Left renal pelvis (tissue), 4 donors: ENCODE results near the gene CLSTN2. TPM values are rescaled to one million over a fixed set of nuclear protein-coding genes. Genes with fewer than 3 reads are reported as not detected.

Experiments
- DNase-seq, 4 donors: peaks; one replicate each; pipeline ENCODE4 v3.0.0-alpha.2; 2013; ENCODE audit warnings: low read depth in 4 of 4, low spot score in 3 of 4
- polyA plus RNA-seq, 4 donors: library from polyadenylated mRNA; unstranded; fragments of 120-200 nt; gene quantifications; one replicate each; pipeline ENCODE4 v1.2.1, GENCODE V29; 2013; ENCODE audit not compliant: insufficient read length in 4 of 4

The CLSTN2 gene
- polyA plus RNA-seq, 4 donors, result 1.1 to 6.1 (median 2.1) TPM

- no peak for DNase-seq
These were observed 381.9 kb downstream of the CLSTN2 start for GRCh38 chr3:140316868-140317400.

- no peak for DNase-seq
These were observed 384.8 kb downstream of the CLSTN2 start for GRCh38 chr3:140319739-140320138.

- DNase-seq, result no peak
These were observed 388.6 kb downstream of the CLSTN2 start for GRCh38 chr3:140323561-140323960.

- no peak for DNase-seq
These were observed 397.1 kb downstream of the CLSTN2 start for GRCh38 chr3:140332131-140332530.

GRCh38 chr3:140334132-140334929 is 399.3 kb downstream of the CLSTN2 start:
- no peak for DNase-seq

GRCh38 chr3:140336465-140336864 is 401.5 kb downstream of the CLSTN2 start:
- DNase-seq, result no peak

GRCh38 chr3:140338916-140339315 is 403.9 kb downstream of the CLSTN2 start:
- DNase-seq, result no peak

GRCh38 chr3:140341203-140341602 is 406.2 kb downstream of the CLSTN2 start:
- DNase-seq, result no peak

- no peak for DNase-seq
These were observed 406.9 kb downstream of the CLSTN2 start for GRCh38 chr3:140341817-140342403.

- DNase-seq, result no peak
These were observed 407.7 kb downstream of the CLSTN2 start for GRCh38 chr3:140342668-140343067.

- DNase-seq, result no peak
These were observed 408.5 kb downstream of the CLSTN2 start for GRCh38 chr3:140343211-140344081.

- DNase-seq, result no peak
These were observed 409.1 kb downstream of the CLSTN2 start for GRCh38 chr3:140344082-140344454.

GRCh38 chr3:140344601-140345205 is 409.7 kb downstream of the CLSTN2 start:
- no peak for DNase-seq

GRCh38 chr3:140347151-140347550 is 412.2 kb downstream of the CLSTN2 start:
- no peak for DNase-seq

- DNase-seq, result no peak
These were observed 415.0 kb downstream of the CLSTN2 start for GRCh38 chr3:140349938-140350337.

GRCh38 chr3:140351466-140351865 is 416.5 kb downstream of the CLSTN2 start:
- no peak for DNase-seq

GRCh38 chr3:140355481-140355880 is 420.5 kb downstream of the CLSTN2 start:
- no peak for DNase-seq

- peak in 3 of 4 donors; percentile 14 to 44 (median 16) for DNase-seq
These were observed 423.7 kb downstream of the CLSTN2 start for GRCh38 chr3:140358686-140359085.

GRCh38 chr3:140359233-140359995 is 424.4 kb downstream of the CLSTN2 start:
- no peak for DNase-seq

GRCh38 chr3:140360332-140360731 is 425.3 kb downstream of the CLSTN2 start:
- no peak for DNase-seq
